Measurements from ENCODE around the gene DPP6.

The DPP6 gene

DNA sequence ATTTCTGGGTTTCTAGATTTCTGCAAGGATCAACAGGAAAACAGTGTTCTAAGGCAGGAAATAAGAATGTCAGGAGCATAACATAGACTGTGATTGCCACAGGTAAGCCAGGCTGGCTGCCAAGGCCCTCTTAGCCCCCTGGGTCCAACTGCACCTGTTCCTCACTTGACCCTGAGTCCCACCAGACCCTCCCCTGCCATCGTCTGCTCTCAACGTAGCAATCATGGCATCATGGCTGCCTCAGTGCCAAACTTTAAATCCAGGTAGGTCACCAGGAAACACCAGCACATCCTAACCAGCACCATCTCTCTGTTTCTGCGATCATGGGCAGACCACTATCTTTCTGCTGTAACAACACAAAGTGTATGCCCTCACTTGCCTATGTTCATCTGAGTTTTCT is 683.6 kb downstream of the DPP6 start:
- TF ChIP-seq, protein P1, sequence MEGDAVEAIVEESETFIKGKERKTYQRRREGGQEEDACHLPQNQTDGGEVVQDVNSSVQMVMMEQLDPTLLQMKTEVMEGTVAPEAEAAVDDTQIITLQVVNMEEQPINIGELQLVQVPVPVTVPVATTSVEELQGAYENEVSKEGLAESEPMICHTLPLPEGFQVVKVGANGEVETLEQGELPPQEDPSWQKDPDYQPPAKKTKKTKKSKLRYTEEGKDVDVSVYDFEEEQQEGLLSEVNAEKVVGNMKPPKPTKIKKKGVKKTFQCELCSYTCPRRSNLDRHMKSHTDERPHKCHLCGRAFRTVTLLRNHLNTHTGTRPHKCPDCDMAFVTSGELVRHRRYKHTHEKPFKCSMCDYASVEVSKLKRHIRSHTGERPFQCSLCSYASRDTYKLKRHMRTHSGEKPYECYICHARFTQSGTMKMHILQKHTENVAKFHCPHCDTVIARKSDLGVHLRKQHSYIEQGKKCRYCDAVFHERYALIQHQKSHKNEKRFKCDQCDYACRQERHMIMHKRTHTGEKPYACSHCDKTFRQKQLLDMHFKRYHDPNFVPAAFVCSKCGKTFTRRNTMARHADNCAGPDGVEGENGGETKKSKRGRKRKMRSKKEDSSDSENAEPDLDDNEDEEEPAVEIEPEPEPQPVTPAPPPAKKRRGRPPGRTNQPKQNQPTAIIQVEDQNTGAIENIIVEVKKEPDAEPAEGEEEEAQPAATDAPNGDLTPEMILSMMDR (IDR thresholded peaks at IDR 0.05; ENCODE audit: low read depth, low read length): no peak
- no peak overlapping the region for H3K4me3 ChIP-seq (ENCODE audit: low read depth, low read length)

DNA sequence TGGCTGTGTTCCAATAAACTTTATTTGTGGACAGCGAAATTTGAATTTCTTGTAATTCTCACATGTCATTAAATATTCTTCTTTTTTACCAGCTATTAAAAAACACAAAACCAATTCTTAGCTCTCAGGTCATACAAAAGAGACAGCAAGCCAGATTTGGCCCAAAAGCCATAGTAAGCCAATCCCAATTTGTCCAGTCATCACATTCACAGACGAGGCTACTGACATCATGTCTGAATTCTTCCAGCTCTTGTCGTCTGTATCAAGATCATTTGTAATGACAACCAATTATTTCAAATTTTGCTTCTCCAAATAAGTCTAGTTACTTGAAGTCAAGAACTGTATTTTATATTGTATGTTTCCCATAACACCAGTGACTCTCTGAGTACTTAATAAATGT is 684.2 kb downstream of the DPP6 start:
- TF ChIP-seq, protein P1 (IDR thresholded peaks at IDR 0.05; ENCODE audit: low read depth, low read length): no peak
- no peak overlapping the region for H3K4me3 ChIP-seq (ENCODE audit: low read depth, low read length)

DNA sequence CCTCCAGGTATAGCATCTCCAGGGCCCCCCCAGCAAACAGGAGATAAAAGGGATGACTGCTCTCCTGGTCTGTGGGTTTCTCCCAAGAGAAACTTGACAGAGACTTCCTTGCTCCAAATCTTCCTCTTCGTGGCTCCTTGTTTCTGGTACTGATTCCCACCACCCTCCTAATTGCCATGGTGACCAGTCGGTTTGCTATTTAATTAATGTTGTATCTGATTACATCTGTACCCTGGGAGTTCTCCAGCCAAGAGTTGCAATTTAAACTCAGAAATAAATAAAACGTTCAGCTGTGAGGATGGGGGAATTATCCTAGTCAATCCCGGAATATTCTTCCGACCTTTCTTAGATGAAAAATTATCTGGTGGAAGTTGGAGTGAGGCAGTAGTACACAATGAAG is 686.0 kb downstream of the DPP6 start:
- H3K4me3 ChIP-seq (ENCODE audit: low read depth, low read length): no peak overlapping the region
- TF ChIP-seq, protein P1 (IDR thresholded peaks at IDR 0.05; ENCODE audit: low read depth, low read length): no peak

DNA sequence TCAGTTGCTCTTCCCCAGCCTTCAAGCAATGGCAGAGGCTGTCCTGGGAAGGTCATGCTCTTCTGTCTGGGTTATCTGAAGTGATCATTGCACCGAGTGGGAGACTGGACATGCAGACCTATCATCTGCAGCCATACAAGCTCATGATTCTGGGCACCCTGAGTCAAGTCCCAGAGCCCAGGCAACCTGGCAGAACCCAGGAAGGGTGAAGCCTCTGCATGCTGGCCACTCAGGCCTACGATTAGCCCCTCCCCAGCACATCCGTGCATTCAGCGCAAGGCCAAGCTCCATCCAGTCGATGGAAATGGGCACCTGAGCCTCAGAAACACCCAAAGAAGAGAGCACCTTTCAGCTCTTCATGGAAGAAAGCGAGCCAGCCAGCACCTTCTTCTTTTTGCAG is 688.9 kb downstream of the DPP6 start:
- TF ChIP-seq, protein P1 (IDR thresholded peaks at IDR 0.05; ENCODE audit: low read depth, low read length): no peak
- no peak overlapping the region for H3K4me3 ChIP-seq (ENCODE audit: low read depth, low read length)

DNA sequence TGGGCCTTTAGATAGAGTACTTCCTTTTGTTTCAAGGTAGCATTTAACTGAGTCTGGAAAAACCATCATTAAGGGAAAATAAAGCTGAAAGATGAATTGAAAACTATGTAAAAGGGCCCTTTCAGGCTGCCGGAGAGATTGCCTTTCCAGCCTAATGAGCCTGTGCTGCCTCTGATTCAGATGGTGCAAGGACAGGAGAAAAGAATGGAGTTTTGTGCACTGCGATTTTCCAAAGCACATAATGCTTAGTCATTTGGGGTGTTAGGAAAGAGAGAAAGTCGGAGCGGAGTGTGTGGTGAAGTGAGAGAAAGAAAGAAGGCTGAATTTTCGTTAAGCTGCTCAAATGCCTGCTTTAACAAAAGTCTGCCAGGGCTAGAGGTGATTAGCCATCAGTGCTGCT is 691.0 kb downstream of the DPP6 start:
- TF ChIP-seq, protein P1 (IDR thresholded peaks at IDR 0.05; ENCODE audit: low read depth, low read length): no peak
- no peak overlapping the region for H3K4me3 ChIP-seq (ENCODE audit: low read depth, low read length)

DNA sequence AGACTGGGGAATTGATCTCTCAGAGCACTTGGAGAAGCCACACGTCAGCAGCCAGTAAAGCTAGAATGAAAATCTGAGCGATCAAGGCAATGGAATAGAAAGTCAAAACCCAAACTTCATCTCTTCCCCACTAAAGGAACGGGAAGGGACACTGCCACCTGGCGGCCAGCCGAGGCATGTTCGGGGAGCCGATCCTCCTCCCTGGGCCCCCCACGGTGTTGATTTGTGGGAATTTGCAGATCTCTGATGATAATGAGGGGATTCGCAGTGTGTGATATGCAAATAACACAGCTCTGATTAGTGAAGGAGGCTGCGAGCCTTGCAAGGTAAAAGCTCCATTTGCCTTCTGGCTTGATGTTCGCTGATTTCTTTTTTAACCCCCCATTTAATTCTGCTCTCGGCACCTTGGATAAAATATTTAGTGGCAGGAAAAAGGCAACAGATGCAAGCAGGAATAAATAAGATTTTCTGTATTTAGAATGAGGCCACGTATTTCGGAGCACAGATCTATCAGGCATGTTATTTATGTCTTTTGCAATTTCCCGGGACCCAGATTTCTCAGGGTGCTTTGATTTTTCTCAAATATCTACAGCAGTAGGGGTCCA is 692.2 kb downstream of the DPP6 start:
- H3K4me3 ChIP-seq (ENCODE audit: low read depth, low read length): no peak overlapping the region
- TF ChIP-seq, protein P1 (IDR thresholded peaks at IDR 0.05; ENCODE audit: low read depth, low read length): peak; percentile 30

DNA sequence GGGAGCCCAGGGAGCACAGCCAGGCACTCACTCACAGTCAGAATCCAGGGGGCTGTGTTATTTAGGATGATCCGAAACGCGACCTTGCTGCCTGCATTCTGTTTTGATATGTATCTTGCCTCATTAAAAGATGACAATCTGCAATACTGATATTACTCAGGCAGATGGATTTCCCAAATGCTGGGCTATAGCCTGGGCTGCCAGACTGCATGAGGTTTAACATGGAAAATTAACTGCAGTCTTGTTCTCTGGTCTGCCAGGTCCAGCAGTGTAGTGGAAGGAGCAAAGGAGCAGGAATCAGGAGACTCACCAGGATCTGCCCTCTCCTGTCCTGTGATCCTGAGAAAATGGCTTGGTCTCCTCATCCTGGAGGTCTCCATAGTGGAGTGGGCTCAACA is 692.7 kb downstream of the DPP6 start:
- no peak overlapping the region for H3K4me3 ChIP-seq (ENCODE audit: low read depth, low read length)
- TF ChIP-seq, protein P1 (IDR thresholded peaks at IDR 0.05; ENCODE audit: low read depth, low read length): no peak
